ENCODE measurements around the gene CISD3. TPM values are rescaled to one million over a fixed set of nuclear protein-coding genes. Genes with fewer than 3 reads are reported as not detected.

CISD3 gene
- total RNA-seq, 4 donors from 2014 or later = 3.7 to 7.8 (median 5.4) TPM

DNA sequence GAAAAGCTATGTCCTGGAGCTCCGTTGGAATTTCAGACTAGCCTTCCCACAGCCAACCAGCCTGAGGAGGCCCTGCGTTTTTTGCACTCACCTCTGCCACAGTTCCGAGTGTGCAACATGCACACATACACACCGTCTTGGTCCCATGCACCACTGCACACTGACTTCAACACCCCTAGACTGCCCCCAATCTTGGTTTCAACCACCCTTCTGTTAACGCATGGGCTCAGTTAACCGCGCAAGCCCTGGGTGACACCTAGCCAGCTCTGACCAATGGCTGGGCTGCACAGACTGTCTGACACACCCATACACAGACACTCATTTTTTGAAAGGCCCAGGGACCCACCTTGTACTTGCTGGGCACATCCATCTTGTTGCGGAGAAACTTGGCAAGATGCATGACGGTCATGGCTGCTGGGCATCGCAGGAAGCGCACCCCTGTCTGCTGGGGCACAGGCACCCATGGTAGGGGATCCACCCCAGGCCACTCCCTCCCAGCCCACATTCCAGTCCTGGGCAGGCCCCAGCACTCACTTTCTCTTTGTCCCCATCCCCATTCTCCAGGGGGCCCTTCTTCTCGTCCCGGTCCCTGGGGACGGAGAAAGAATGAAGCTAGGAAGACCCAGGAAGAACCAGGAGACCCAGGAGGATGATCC lies 8.0 kb downstream of the CISD3 start:
- DNase-seq (ENCODE audit: low spot score in 2 of 2) = no peak
- no peak for TF ChIP-seq POLR2A (IDR thresholded peaks at IDR 0.05)
- no peak for TF ChIP-seq CTCF (IDR thresholded peaks at IDR 0.05)
- no peak overlapping the region for H3K4me3 ChIP-seq (ENCODE audit: low read depth, poor library complexity, severe bottlenecking)
- WGBS, 2 donors = 80 to 89% methylated on average over 14 of the region's 14 CpGs
- intact Hi-C loops (cut with DNase I; ENCODE audit: low total_unique reads) = no loop called here

DNA sequence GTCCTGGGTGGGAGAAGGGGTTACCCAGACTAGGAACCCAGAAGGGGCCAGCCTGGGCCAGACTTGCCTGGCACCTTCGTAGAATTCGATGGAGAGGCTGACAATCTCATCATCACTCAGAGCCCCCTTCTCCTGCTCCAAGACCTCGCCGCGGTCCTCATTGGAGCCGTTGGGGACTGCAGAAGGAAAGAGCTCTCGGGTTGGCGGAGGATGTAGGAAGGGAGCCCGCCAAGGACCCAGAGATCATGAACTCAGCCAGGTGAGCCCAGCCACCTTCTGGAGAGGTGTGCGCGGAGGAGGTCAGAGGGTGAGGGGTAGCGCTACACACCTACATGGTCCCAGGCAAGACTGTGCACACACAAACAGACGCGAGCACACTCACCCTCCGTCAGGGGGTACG lies 8.5 kb downstream of the CISD3 start:
- intact Hi-C loops (cut with DNase I; ENCODE audit: low total_unique reads) = no loop called here
- no peak overlapping the region for H3K4me3 ChIP-seq (ENCODE audit: low read depth, poor library complexity, severe bottlenecking)
- 91 to 95% methylated on average over 16 of the region's 16 CpGs for WGBS, 2 donors
- TF ChIP-seq CTCF (IDR thresholded peaks at IDR 0.05) (no peak), POLR2A (IDR thresholded peaks at IDR 0.05) (no peak)
- no peak for DNase-seq (ENCODE audit: low spot score in 2 of 2)

DNA sequence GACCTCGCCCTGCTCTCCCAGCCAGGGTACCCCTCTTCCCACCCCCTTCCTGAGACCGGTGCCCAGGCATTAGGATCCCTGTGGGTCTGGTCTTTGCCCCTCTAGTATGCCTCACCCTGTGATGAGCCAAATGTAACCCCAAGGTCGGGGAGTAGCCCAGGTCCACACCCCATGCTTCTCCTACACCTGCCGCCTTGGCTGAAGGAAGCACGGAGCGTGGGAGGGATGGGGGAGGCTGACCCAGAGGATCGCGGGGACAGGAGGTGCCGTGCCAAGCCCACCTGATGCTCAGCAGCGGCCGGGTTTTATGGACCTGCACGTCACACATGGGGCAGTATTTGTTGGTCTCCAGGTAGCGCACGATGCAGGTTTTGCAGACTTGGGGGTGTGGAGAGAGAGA lies 9.2 kb downstream of the CISD3 start:
- no peak for DNase-seq (ENCODE audit: low spot score in 2 of 2)
- WGBS, 2 donors = 86 to 93% methylated on average over 11 to 14 of the region's 14 CpGs
- intact Hi-C loops (cut with DNase I; ENCODE audit: low total_unique reads) = no loop called here
- TF ChIP-seq POLR2A (IDR thresholded peaks at IDR 0.05) (no peak), CTCF (IDR thresholded peaks at IDR 0.05) (no peak)
- H3K4me3 ChIP-seq (ENCODE audit: low read depth, poor library complexity, severe bottlenecking) = no peak overlapping the region

DNA sequence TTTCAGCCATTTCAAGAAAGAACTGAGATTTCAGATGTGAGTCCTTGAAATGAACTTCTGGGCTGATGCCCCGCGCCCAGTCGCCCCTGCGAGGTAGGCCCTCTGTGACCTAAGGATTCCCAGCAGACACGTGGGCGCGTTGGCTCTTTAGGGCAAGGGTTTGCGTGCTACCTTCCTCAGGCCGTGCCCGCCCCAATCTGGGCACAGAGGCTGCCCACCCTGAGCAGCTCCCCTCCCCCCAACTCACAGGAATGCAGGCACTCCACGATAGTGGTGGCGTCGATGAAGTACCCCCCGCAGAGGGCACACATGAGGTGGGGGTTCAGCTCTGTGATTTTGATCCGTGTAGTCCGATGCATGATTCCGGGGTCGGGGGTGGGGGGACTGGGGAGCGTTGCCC lies 9.9 kb downstream of the CISD3 start:
- WGBS, 2 donors = 90 to 91% methylated on average over 18 to 19 of the region's 19 CpGs
- TF ChIP-seq POLR2A (IDR thresholded peaks at IDR 0.05) = no peak
- no peak for TF ChIP-seq CTCF (IDR thresholded peaks at IDR 0.05)
- DNase-seq (ENCODE audit: low spot score in 2 of 2) = no peak
- no peak overlapping the region for H3K4me3 ChIP-seq (ENCODE audit: low read depth, poor library complexity, severe bottlenecking)
- intact Hi-C loops (cut with DNase I; ENCODE audit: low total_unique reads) = no loop called here

DNA sequence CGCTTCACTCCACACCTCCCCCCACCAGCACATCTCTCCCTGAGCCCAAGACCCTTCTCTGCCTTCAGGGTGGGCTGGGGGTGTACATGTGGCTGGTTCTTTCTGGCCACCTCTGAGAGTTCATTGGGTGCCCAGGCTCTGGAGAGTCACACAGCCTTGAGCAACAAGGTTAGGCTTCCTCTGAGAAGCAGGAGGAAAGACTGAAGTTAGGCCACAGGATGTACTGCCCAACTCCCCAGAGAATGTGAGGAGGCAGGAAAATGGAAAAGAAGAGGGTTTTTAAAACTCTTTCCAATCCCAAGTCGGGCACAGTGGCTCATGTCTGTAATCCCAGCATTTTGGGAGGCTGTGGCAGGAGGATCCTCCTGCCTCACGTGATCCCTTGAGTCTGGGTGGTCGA lies 10.7 kb downstream of the CISD3 start:
- intact Hi-C loops (cut with DNase I; ENCODE audit: low total_unique reads) = no loop called here
- no peak overlapping the region for H3K4me3 ChIP-seq (ENCODE audit: low read depth, poor library complexity, severe bottlenecking)
- no peak for DNase-seq (ENCODE audit: low spot score in 2 of 2)
- WGBS, 2 donors = 70 to 85% methylated on average over 4 of the region's 4 CpGs
- TF ChIP-seq CTCF (IDR thresholded peaks at IDR 0.05) = no peak
- no peak for TF ChIP-seq POLR2A (IDR thresholded peaks at IDR 0.05)

DNA sequence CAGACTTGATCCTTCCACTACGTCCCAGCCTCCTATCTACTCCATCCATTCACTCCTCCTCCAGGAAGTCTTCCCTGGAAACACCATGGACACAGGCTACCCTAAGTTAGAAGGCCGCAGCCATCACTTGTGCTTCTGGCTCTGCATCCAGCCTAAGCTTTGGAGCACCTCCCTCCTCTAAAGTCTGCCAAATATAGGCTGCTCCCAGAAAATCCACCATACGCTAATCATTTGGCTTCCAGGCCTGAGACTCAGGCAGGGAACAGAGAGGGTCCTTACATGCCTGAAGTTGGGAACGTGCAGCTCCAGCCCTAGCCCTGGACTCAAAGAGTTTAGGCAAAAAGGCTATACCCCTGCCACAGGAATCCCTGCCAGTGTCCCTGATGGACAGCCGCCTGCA lies 11.3 kb downstream of the CISD3 start:
- intact Hi-C loops (cut with DNase I; ENCODE audit: low total_unique reads) = no loop called here
- WGBS, 2 donors = 59 to 66% methylated on average over 5 of the region's 5 CpGs
- TF ChIP-seq CTCF (IDR thresholded peaks at IDR 0.05) (no peak), POLR2A (IDR thresholded peaks at IDR 0.05) (no peak)
- DNase-seq (ENCODE audit: low spot score in 2 of 2) = no peak
- H3K4me3 ChIP-seq (ENCODE audit: low read depth, poor library complexity, severe bottlenecking) = no peak overlapping the region
